Measurements from ENCODE around the gene SLC9A1. TPM values are rescaled to one million over a fixed set of nuclear protein-coding genes. Genes with fewer than 3 reads are reported as not detected.
A peak's percentile ranks its signal among the peaks of the same experiment; 100 is the strongest.

Gene SLC9A1
- polyA plus RNA-seq, 1 of the 3 experiments (the other 2 are of a cell fraction): 11.4 TPM

GRCh38 chr1:27135541-27136235, 19.2 kb downstream of the SLC9A1 start:
- no peaks in the 10 kb centered on the region for H3K36me3 ChIP-seq (replicated peaks in 1 of 2; ENCODE audit: control insufficient read depth in 1 of 2, insufficient read depth in 2 of 2, low read length in 1 of 2)
- no peak for TF ChIP-seq FOXM1 (IDR thresholded peaks at IDR 0.05; ENCODE audit: low read depth)
- peak; percentile 22 for TF ChIP-seq CTCF (IDR thresholded peaks at IDR 0.05)
- 0 out of 2 replicates have a peak, but pooled peaks have one; percentile 11 for TF ChIP-seq RAD21 (IDR thresholded peaks at IDR 0.05; ENCODE audit: low read length)
- WGBS (ENCODE audit: low lambda C conversion rate): 93% methylated on average over 4 of the region's 5 CpGs
- no peak overlapping the region for H3K4me2 ChIP-seq
- H4K20me1 ChIP-seq (ENCODE audit: insufficient read depth): 0 out of 2 replicates have a peak, but pooled peaks cover 5% of the 10 kb centered on the region
- no peaks in the 10 kb centered on the region for H3K9me2 ChIP-seq
- H3K9me3 ChIP-seq: no peaks in the 10 kb centered on the region
- no peak overlapping the region for H3K27ac ChIP-seq (ENCODE audit: low read depth in 2 of 2, low read length in 1 of 2)
- no peaks in the 10 kb centered on the region for H3K27me3 ChIP-seq (ENCODE audit: insufficient read depth)
- H3K4me1 ChIP-seq (ENCODE audit: control insufficient read depth in 1 of 2, insufficient read depth in 2 of 2, low read depth in 1 of 2, low read length in 1 of 2): peaks cover 4 to 31% of the 10 kb centered on the region in 2 experiments; a peak in 1 of 4 replicates
- peaks cover 10% of the 10 kb centered on the region; the same call in 1 of the 2 replicates for H3K79me2 ChIP-seq (ENCODE audit: insufficient read depth)
- H3K4me3 ChIP-seq (ENCODE audit: low read depth in 2 of 2, low read length in 1 of 2): no peak overlapping the region
- no peak overlapping the region for H3K9ac ChIP-seq
- no peak for DNase-seq
- no peaks in the 10 kb centered on the region for H3F3A ChIP-seq (replicated peaks; ENCODE audit: insufficient read depth)
- CTCF ChIA-PET: interaction anchor here (0.7 to 4.0 kb wide), 8 partner anchors 8 to 148 kb away, joined by 3 to 15 read pairs (median 6); partner anchors contain the start of gene SLC9A1
- POLR2A ChIA-PET: interaction anchor here (2.3 kb wide), 1 partner anchor 19 kb away, joined by 9 read pairs; the partner anchor contains the start of gene SLC9A1
- H2AFZ ChIP-seq (ENCODE audit: low read depth): no peak overlapping the region

- no peak overlapping the region for H3K4me3 ChIP-seq (ENCODE audit: low read depth in 2 of 2, low read length in 1 of 2)
- H3K4me2 ChIP-seq: no peak overlapping the region
- no peak for DNase-seq
- 89% methylated on average over 6 of the region's 6 CpGs for WGBS (ENCODE audit: low lambda C conversion rate)
- no peaks in the 10 kb centered on the region for H3K36me3 ChIP-seq (replicated peaks in 1 of 2; ENCODE audit: control insufficient read depth in 1 of 2, insufficient read depth in 2 of 2, low read length in 1 of 2)
- 0 out of 2 replicates have a peak, but pooled peaks cover 3% of the 10 kb centered on the region for H3K79me2 ChIP-seq (ENCODE audit: insufficient read depth)
- ChIA-PET CTCF (interaction anchor here (0.9 to 4.0 kb wide), 8 partner anchors 9 to 163 kb away, joined by 3 to 15 read pairs (median 5); partner anchors contain the start of gene SLC9A1), POLR2A (interaction anchor here (1.0 kb wide), 1 partner anchor 21 kb away, joined by 3 read pairs; the partner anchor contains the start of gene SLC9A1)
- H3K27ac ChIP-seq (ENCODE audit: low read depth in 2 of 2, low read length in 1 of 2): no peak overlapping the region
- no peak overlapping the region for H3K9ac ChIP-seq
- no peak for TF ChIP-seq TCF12 (IDR thresholded peaks at IDR 0.05)
- no peak for TF ChIP-seq CHD2 (IDR thresholded peaks at IDR 0.05; ENCODE audit: low read length, partially characterized antibody)
- no peak for TF ChIP-seq TEAD4 (IDR thresholded peaks at IDR 0.05; ENCODE audit: borderline replicate concordance, insufficient read depth)
- TF ChIP-seq GABPA (IDR thresholded peaks at IDR 0.05; ENCODE audit: low read depth): no peak
- TF ChIP-seq NRF1 (IDR thresholded peaks at IDR 0.05; ENCODE audit: low read depth, low read length): no peak
- no peak for TF ChIP-seq RCOR1 (IDR thresholded peaks at IDR 0.05; ENCODE audit: low read length)
- no peak for TF ChIP-seq SMC3 (IDR thresholded peaks at IDR 0.05; ENCODE audit: low read depth, low read length)
- no peak for TF ChIP-seq FOSL2 (IDR thresholded peaks at IDR 0.05; ENCODE audit: borderline replicate concordance, low read depth)
- TF ChIP-seq, protein P1, sequence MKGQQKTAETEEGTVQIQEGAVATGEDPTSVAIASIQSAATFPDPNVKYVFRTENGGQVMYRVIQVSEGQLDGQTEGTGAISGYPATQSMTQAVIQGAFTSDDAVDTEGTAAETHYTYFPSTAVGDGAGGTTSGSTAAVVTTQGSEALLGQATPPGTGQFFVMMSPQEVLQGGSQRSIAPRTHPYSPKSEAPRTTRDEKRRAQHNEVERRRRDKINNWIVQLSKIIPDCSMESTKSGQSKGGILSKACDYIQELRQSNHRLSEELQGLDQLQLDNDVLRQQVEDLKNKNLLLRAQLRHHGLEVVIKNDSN (IDR thresholded peaks at IDR 0.05; ENCODE audit: borderline replicate concordance, low read depth): no peak
- no peak for TF ChIP-seq POLR2AphosphoS5 (IDR thresholded peaks at IDR 0.05; ENCODE audit: low read depth, low read length)
- no peak for TF ChIP-seq ELF1 (IDR thresholded peaks at IDR 0.05)
- TF ChIP-seq MEF2A (IDR thresholded peaks at IDR 0.05; ENCODE audit: borderline replicate concordance, low read depth): no peak
- TF ChIP-seq IRF3 (IDR thresholded peaks at IDR 0.05; ENCODE audit: low read depth, low read length): no peak
- TF ChIP-seq, protein P2, sequence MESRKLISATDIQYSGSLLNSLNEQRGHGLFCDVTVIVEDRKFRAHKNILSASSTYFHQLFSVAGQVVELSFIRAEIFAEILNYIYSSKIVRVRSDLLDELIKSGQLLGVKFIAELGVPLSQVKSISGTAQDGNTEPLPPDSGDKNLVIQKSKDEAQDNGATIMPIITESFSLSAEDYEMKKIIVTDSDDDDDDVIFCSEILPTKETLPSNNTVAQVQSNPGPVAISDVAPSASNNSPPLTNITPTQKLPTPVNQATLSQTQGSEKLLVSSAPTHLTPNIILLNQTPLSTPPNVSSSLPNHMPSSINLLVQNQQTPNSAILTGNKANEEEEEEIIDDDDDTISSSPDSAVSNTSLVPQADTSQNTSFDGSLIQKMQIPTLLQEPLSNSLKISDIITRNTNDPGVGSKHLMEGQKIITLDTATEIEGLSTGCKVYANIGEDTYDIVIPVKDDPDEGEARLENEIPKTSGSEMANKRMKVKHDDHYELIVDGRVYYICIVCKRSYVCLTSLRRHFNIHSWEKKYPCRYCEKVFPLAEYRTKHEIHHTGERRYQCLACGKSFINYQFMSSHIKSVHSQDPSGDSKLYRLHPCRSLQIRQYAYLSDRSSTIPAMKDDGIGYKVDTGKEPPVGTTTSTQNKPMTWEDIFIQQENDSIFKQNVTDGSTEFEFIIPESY (IDR thresholded peaks at IDR 0.05; ENCODE audit: borderline replicate concordance, low read depth): no peak
- H3F3A ChIP-seq (replicated peaks; ENCODE audit: insufficient read depth): no peaks in the 10 kb centered on the region
- H4K20me1 ChIP-seq (ENCODE audit: insufficient read depth): 0 out of 2 replicates have a peak, but pooled peaks cover under 1% of the 10 kb centered on the region
- H3K27me3 ChIP-seq (ENCODE audit: insufficient read depth): no peaks in the 10 kb centered on the region
- no peak overlapping the region for H2AFZ ChIP-seq (ENCODE audit: low read depth)
- no peaks in the 10 kb centered on the region for H3K9me2 ChIP-seq
- H3K4me1 ChIP-seq (ENCODE audit: control insufficient read depth in 1 of 2, insufficient read depth in 2 of 2, low read depth in 1 of 2, low read length in 1 of 2): peaks cover 0 to 27% of the 10 kb centered on the region in 2 experiments; a peak in 1 of 4 replicates
- no peaks in the 10 kb centered on the region for H3K9me3 ChIP-seq
These were observed 20.9 kb downstream of the SLC9A1 start for GRCh38 chr1:27133991-27134390.
